K562 (cell line): ENCODE results near the gene LRRC61.

ENCODE experiments used
- BHLHE40 ChIP-seq: IDR thresholded peaks from 2 replicates; pipeline ENCODE4 v1.6.1; 2011; ENCODE audit warnings: low read length, improper control_type of control experiment
- CHD2 ChIP-seq: IDR thresholded peaks from 2 replicates; pipeline ENCODE4 v1.6.1; 2011; ENCODE audit warnings: low read depth, low read length
- COPS2 ChIP-seq: fragments of 450-650 bp; conservative IDR thresholded peaks from 2 replicates; pipeline ENCODE4 v1.6.1; 2016; ENCODE audit warnings: mild to moderate bottlenecking, moderate library complexity
- MAX ChIP-seq: sonication (generic); formaldehyde crosslinking; IDR thresholded peaks from 2 replicates; pipeline ENCODE4 v1.9.0; 2022; ENCODE audit warnings: mild to moderate bottlenecking, missing genetic modification reagents
- POLR2AphosphoS5 ChIP-seq: IDR thresholded peaks from 2 replicates; pipeline ENCODE4 v1.6.1; 2011; ENCODE audit warnings: mild to moderate bottlenecking, low read depth, low read length, moderate library complexity; ENCODE audit not compliant: control insufficient read depth, insufficient read depth
- RAD21 ChIP-seq, 2 experiments: fragments of 250-450 bp in 1 of 2; fragments of 450-650 bp in 1 of 2; sonication (Bioruptor Pico) in 1 of 2; formaldehyde crosslinking in 1 of 2; IDR thresholded peaks in 1 of 2; conservative IDR thresholded peaks in 1 of 2; 2 replicates each; pipeline versions ENCODE4 v1.4.0 to v1.8.0; 2020 to 2022; ENCODE audit warnings: mild to moderate bottlenecking in 2 of 2, moderate library complexity in 1 of 2
- SMAD1 ChIP-seq: fragments of 150-350 bp; IDR thresholded peaks from 2 replicates; pipeline ENCODE4 v1.6.1; 2014; ENCODE audit warnings: low read length, low read depth; ENCODE audit not compliant: partially characterized antibody
- SMARCA5 ChIP-seq: fragments of 450-650 bp; IDR thresholded peaks from 2 replicates; pipeline ENCODE4 v1.6.1; 2016
- YBX1 ChIP-seq: fragments of 450-650 bp; IDR thresholded peaks from 2 replicates; pipeline ENCODE4 v1.7.1; 2016; ENCODE audit warnings: mild to moderate bottlenecking
- ZNF121 ChIP-seq: sonication (generic); formaldehyde crosslinking; conservative IDR thresholded peaks from 2 replicates; pipeline ENCODE4 v1.8.0; 2022; ENCODE audit warnings: missing genetic modification reagents
- ZNF133 ChIP-seq: fragments of 250-450 bp; sonication (Bioruptor Pico); IDR thresholded peaks from 2 replicates; pipeline ENCODE4 v1.4.0; 2020; ENCODE audit warnings: mild to moderate bottlenecking
- TF ChIP-seq, protein P1 (sequence below): fragments of 250-450 bp; sonication (Bioruptor Pico); IDR thresholded peaks from 2 replicates; pipeline ENCODE4 v1.4.0; 2020; ENCODE audit warnings: mild to moderate bottlenecking

GRCh38 chr7:150365673-150366398 is 42.7 kb downstream of the LRRC61 start:
- TF ChIP-seq MAX (no peak), ZNF121 (CRISPR knock-in tag) (no peak), SMAD1 (no peak), POLR2AphosphoS5 (no peak), BHLHE40 (no peak), CHD2 (no peak), RAD21 (CRISPR knock-in tag; conservative IDR thresholded peaks at IDR 0.05 in 1 of 2, IDR thresholded peaks at IDR 0.05 in 1 of 2) (no peak), COPS2 (no peak), SMARCA5 (no peak), YBX1 (no peak), ZNF133 (CRISPR knock-in tag) (no peak)
- TF ChIP-seq, protein P1, sequence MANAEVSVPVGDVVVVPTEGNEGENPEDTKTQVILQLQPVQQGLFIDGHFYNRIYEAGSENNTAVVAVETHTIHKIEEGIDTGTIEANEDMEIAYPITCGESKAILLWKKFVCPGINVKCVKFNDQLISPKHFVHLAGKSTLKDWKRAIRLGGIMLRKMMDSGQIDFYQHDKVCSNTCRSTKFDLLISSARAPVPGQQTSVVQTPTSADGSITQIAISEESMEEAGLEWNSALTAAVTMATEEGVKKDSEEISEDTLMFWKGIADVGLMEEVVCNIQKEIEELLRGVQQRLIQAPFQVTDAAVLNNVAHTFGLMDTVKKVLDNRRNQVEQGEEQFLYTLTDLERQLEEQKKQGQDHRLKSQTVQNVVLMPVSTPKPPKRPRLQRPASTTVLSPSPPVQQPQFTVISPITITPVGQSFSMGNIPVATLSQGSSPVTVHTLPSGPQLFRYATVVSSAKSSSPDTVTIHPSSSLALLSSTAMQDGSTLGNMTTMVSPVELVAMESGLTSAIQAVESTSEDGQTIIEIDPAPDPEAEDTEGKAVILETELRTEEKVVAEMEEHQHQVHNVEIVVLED (CRISPR knock-in tag) = no peak
